PFSK-1 (cell line): ENCODE measurements around the gene KCNB1.

Source experiments
- POLR2AphosphoS5 ChIP-seq: IDR thresholded peaks from 2 replicates; pipeline ENCODE4 v1.6.1; 2012; ENCODE audit warnings: low read depth, mild to moderate bottlenecking, control low read depth, low read length, moderate library complexity
- SIN3A ChIP-seq: IDR thresholded peaks from 2 replicates; pipeline ENCODE4 v1.6.1; 2012; ENCODE audit warnings: mild to moderate bottlenecking, low read length, moderate library complexity, borderline replicate concordance; ENCODE audit not compliant: insufficient read depth
- TAF1 ChIP-seq: IDR thresholded peaks from 2 replicates; pipeline ENCODE4 v1.6.1; 2012; ENCODE audit warnings: low read length, control low read depth, borderline replicate concordance; ENCODE audit not compliant: insufficient read depth

DNA sequence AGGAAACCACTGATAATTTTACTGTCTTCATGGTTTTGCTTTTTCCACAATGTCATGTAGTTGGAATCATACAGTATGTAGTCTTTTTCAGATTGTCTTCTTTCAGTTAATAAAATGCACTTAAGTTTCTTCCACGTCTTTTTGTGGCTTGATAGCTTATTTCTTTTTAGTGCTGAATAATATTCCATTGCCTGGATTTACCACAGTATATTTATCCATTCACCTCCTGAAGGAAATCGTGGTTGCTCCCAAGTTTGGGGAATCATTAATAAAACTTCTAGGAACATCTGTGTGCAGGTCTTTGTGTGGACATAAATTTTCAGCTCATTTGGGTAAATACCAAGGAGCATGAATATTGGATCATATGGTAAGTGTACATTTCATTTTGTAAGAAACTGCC is 165.8 kb downstream of the KCNB1 start:
- TF ChIP-seq TAF1 = no peak
- no peak for TF ChIP-seq POLR2AphosphoS5
- no peak for TF ChIP-seq SIN3A
